ENCODE results near the gene FITM1.

The FITM1 gene

GRCh38 chr14:24122898-24123297, 7.6 kb upstream of the FITM1 start:
- DNase-seq: no peak

GRCh38 chr14:24123424-24124417, 6.7 kb upstream of the FITM1 start:
- no peak for DNase-seq

GRCh38 chr14:24126939-24127338, 3.5 kb upstream of the FITM1 start:
- DNase-seq: no peak

GRCh38 chr14:24127673-24128072, 2.8 kb upstream of the FITM1 start:
- no peak for DNase-seq

GRCh38 chr14:24129410-24129998, 955 bp upstream of the FITM1 start:
- no peak for DNase-seq

- no peak for DNase-seq
These were observed 474 bp downstream of the FITM1 start for GRCh38 chr14:24130717-24131548.

- DNase-seq: no peak
These were observed 1.1 kb downstream of the FITM1 start for GRCh38 chr14:24131549-24131966.

GRCh38 chr14:24132061-24132685, 1.7 kb downstream of the FITM1 start:
- no peak for DNase-seq

- DNase-seq: no peak
These were observed 2.5 kb downstream of the FITM1 start for GRCh38 chr14:24132976-24133375.

GRCh38 chr14:24133735-24134134, 3.3 kb downstream of the FITM1 start:
- DNase-seq: no peak

- no peak for DNase-seq
These were observed 5.0 kb downstream of the FITM1 start for GRCh38 chr14:24135584-24135833.

GRCh38 chr14:24135834-24136683, 5.6 kb downstream of the FITM1 start, which contains the start of gene PSME1:
PSME1 (plus strand) TSS chr14:24136194; CDS start chr14:24136263, 69 bp downstream.
- DNase-seq: no peak

- no peak for DNase-seq
These were observed 6.4 kb downstream of the FITM1 start for GRCh38 chr14:24136684-24137528.

GRCh38 chr14:24137529-24138395, 7.3 kb downstream of the FITM1 start:
- no peak for DNase-seq

GRCh38 chr14:24138396-24139271, 8.2 kb downstream of the FITM1 start:
- DNase-seq: no peak

GRCh38 chr14:24139272-24139934, 8.9 kb downstream of the FITM1 start:
- no peak for DNase-seq

- peak; percentile 77 for DNase-seq
These were observed 10.8 kb downstream of the FITM1 start, which contains the start of gene EMC9 for GRCh38 chr14:24141097-24141880. EMC9 (minus strand) TSS chr14:24141591; CDS start chr14:24141304, 287 bp downstream.

Data from cortex of kidney (tissue), 1 donor.